Stimulated activated CD8-positive, alpha-beta memory T cell treated with anti-CD3 and anti-CD28 coated beads, Interleukin-4, amount 100 ng/mL, for 1 hour (primary cell): ENCODE measurements around the gene ADAM8.

Source experiments
- DNase-seq, 2 donors: peaks; one replicate each; pipeline ENCODE4 v3.0.0-alpha.2; 2020; ENCODE audit warnings: low read depth in 2 of 2, low spot score in 1 of 2

The ADAM8 gene

GRCh38 chr10:133213641-133214467 is 62.8 kb downstream of the ADAM8 start:
- no peak for DNase-seq

DNA sequence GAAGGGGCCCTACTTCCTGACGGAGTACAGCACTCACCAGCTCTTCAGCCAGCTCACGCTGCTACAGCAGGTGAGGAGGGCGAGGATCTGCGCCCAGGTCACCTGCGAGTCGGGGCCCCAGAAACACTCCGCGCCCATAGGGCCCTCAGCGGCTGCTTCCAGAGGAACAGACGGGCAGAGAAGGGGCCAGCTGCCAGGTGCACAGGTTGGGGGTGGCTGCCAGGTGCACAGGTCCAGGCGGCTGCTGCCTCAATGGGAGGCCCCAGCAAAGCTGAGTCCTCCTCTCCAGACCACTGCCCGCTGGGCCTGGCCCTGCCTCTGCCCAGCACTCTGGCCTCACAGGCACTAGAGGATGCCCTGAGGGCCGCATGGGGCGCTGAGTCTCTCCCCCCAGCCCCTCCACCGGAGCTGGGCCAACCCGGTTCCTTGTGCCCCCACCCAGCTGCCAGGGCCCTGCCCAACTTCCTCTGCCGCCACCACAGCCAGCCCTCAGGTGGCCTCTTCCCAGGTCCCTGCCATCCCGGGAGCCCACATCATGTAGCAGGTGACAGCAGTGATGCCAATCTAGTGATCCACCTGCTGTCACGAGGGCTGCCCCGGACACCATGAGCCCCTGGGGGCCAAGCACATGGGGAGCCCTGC is 63.7 kb downstream of the ADAM8 start:
- DNase-seq = no peak
